ENCODE data around the gene TWF2. TPM values are rescaled to one million over a fixed set of nuclear protein-coding genes. Genes with fewer than 3 reads are reported as not detected.

Gene TWF2
- total RNA-seq, 4 donors from 2014 or later: 50.1 to 116 (median 78.3) TPM

GRCh38 chr3:52221563-52222318, 17.2 kb downstream of the TWF2 start:
- DNase-seq (ENCODE audit: low spot score) (no peak), ATAC-seq (ENCODE audit: low FRiP score) (no peak)
- no peak for TF ChIP-seq CTCF (IDR thresholded peaks at IDR 0.05)

GRCh38 chr3:52221141-52221562, 17.8 kb downstream of the TWF2 start:
- ATAC-seq (ENCODE audit: low FRiP score) (no peak), DNase-seq (ENCODE audit: low spot score) (no peak)
- TF ChIP-seq CTCF (IDR thresholded peaks at IDR 0.05): no peak

GRCh38 chr3:52220380-52221026, 18.5 kb downstream of the TWF2 start:
- DNase-seq (ENCODE audit: low spot score) (peak; percentile 89), ATAC-seq (ENCODE audit: low FRiP score) (peak; percentile 57)

GRCh38 chr3:52218937-52219650, 19.9 kb downstream of the TWF2 start:
- DNase-seq (ENCODE audit: low spot score) (no peak), ATAC-seq (ENCODE audit: low FRiP score) (no peak)
- no peak for TF ChIP-seq CTCF (IDR thresholded peaks at IDR 0.05)

More at GRCh38 chr3:52220380-52221026, 18.5 kb downstream of the TWF2 start:
- TF ChIP-seq CTCF (IDR thresholded peaks at IDR 0.05): peak in 1 of 3 donors; percentile 92

GRCh38 chr3:52218454-52218853, 20.5 kb downstream of the TWF2 start:
- no peak for TF ChIP-seq CTCF (IDR thresholded peaks at IDR 0.05)
- no peak for DNase-seq (ENCODE audit: low spot score)
- ATAC-seq (ENCODE audit: low FRiP score): no peak

- no peak for TF ChIP-seq CTCF (IDR thresholded peaks at IDR 0.05)
- no peak for ATAC-seq (ENCODE audit: low FRiP score)
- no peak for DNase-seq (ENCODE audit: low spot score)
These were observed 20.9 kb downstream of the TWF2 start for GRCh38 chr3:52218026-52218425.

Data from omental fat pad (tissue), 4 donors.